ENCODE data around the gene ROR1.

Gene ROR1

DNA sequence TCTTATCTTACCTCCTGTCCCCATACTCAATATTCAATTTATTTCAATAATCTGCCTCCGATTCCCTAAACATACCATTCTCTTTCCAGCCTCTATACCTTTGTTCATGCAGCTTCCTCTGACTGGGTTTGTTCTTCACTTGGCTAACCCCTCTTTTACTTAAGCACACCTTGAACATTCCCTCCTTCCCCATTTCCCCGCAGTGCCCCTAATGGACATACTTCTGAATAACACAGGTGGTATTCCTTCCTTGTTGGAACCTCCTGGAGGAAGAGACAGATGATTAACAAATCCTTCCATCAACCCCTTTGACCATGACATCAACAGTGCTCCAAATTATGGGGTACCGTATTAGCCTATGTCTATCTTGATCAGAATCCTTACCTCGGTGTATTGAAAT, 239.6 kb downstream of the ROR1 start:
- DNase-seq (ENCODE audit: low read depth in 2 of 2), result no peak

DNA sequence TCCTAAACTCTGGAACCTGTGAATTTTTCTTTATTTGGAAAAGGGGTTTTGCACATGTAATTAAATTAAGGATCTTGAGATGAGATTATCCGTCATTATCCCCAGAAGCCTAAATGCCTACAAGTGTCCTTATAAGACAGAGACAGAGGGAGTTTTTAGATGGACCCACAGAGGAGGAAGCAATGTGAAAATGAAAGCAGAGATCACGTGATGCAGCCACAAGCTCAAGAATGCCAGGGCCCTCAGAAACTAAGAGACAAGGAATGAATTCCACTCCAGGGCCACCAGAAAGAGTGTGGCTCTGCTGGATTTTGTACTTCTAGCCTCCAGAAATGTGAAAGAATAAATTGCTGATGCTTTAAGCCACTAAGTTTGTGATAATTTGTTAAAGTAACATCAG, 246.0 kb downstream of the ROR1 start:
- DNase-seq (ENCODE audit: low read depth in 2 of 2), result peak in 1 of 2 experiments; percentile 47

- DNase-seq (ENCODE audit: low read depth in 2 of 2), result no peak
Measured at GRCh38 chr1:64021066-64021465, 247.2 kb downstream of the ROR1 start.

GRCh38 chr1:64025051-64025450, 251.2 kb downstream of the ROR1 start:
- no peak for DNase-seq (ENCODE audit: low read depth in 2 of 2)

DNA sequence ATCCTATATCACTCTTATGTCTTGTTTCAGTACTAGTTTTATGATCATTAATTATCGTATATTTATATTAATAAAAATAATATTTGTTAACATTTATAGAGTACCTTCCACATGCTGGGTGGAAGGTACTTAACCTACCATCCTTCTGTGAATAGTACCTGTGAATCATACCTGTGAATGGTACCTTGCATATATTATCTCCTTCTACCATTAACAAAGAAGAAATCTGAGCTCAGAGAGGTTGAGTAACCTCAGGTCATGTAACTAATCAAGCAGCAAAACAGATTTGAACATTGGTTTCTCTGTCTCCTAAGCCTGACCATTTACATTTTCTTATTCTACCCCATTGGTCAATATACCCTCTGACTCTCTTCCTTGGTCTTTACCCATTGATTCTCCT, 255.2 kb downstream of the ROR1 start:
- DNase-seq (ENCODE audit: low read depth in 2 of 2), result no peak

DNA sequence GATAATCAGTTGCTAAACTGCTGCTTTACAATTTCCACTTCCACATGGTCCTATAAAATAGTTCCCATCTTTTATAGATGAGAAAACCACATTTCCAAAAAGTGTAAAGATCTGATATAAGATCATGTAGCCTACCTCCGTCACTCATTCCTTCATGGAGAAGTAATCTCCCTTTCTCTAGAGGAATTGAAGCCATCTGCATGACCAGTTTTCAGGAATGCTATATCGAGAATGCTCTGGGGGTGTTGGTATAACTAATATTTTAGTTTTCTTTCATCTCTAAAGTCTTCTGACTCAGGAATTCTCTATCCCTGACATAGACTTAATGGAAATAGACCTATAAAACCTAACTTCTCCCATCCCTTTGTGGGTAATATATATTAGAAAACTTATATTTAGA, 256.6 kb downstream of the ROR1 start:
- DNase-seq (ENCODE audit: low read depth in 2 of 2), result no peak

DNA sequence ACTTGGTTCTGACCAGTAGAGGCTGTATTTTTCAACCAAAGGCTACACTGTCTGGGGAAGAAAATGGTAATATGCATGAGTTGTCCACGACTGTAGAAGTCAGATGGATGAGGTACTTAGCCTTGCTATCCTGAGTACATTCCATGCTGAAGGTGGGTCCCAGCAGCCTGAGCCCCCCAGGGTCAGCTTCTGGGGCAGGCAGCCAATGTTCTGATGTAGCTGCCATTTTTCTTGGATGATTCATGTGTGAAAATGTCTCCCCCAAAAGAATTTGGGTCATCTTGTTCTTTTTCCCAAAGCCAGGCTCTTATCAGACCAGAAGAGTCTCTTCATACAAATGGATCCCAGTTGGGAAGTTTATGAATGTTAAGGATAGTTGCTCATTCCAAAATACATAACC, 257.4 kb downstream of the ROR1 start:
- no peak for DNase-seq (ENCODE audit: low read depth in 2 of 2)

GRCh38 chr1:64033667-64034220, 259.9 kb downstream of the ROR1 start:
- no peak for DNase-seq (ENCODE audit: low read depth in 2 of 2)

DNA sequence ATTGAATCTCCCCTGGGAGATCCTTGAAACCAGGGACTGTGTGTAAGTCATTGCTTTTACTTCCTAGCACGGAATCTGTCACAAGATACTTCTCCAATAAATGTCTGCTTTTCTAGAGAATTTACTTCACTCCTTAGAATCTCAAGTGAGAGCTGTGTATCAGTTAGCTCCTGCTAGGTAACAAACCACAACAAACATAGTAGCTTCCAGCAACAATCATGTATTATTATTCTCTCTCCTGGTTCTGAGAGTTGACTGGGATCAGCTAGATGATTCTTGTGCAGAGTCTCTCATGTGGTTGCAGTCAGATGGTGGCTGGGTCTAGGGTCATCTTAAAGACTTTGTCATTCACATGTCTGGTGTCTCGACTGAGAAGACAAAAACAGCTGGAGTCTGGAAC, 262.7 kb downstream of the ROR1 start:
- DNase-seq (ENCODE audit: low read depth in 2 of 2), result no peak

GRCh38 chr1:64038119-64038518, 264.3 kb downstream of the ROR1 start:
- DNase-seq (ENCODE audit: low read depth in 2 of 2), result no peak

GRCh38 chr1:64038965-64039364, 265.1 kb downstream of the ROR1 start:
- DNase-seq (ENCODE audit: low read depth in 2 of 2), result no peak

GRCh38 chr1:64039390-64039926, 265.6 kb downstream of the ROR1 start:
- DNase-seq (ENCODE audit: low read depth in 2 of 2), result peak; percentile 98

DNA sequence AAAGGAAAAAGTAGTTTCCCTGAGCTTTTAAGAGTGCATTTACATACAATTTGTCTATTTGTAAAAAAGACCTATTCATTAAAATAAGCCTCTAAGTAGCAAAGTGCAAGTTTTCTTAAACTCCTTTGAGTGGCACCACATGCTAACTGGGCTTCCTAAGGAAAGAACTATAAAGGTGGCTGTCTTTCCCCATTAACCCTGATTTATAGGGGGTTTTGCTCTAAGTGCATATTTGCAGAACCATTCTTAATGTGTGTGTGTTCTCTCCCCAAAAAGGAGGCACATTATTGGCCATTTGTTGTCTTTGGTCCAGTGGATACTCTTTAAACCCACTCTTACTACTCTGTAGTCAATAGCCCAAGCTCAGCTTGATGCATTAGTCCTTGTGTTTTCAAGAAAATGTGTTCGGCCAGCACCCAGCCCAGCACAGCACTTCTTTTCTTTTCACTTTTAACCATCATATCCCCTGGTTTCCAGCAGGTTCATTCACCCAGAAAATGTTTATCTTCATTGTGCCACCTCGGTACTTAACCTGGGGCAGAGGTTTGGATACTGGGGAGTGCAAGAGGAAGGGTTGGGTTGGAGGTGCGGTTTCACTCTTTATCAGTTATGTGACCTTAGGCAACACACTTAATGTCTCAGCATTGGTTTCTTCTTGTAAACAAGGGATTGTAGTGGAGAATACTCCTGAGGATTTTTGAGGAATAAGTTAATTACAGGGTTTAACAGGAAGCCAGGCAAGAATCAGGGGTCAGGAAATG, 267.7 kb downstream of the ROR1 start:
- no peak for DNase-seq (ENCODE audit: low read depth in 2 of 2)

GRCh38 chr1:64042331-64043100, 268.7 kb downstream of the ROR1 start:
- peak; percentile 93 to 95 for DNase-seq (ENCODE audit: low read depth in 2 of 2)

GRCh38 chr1:64043288-64043687, 269.5 kb downstream of the ROR1 start:
- no peak for DNase-seq (ENCODE audit: low read depth in 2 of 2)

GRCh38 chr1:64043976-64044375, 270.2 kb downstream of the ROR1 start:
- DNase-seq (ENCODE audit: low read depth in 2 of 2), result no peak

DNA sequence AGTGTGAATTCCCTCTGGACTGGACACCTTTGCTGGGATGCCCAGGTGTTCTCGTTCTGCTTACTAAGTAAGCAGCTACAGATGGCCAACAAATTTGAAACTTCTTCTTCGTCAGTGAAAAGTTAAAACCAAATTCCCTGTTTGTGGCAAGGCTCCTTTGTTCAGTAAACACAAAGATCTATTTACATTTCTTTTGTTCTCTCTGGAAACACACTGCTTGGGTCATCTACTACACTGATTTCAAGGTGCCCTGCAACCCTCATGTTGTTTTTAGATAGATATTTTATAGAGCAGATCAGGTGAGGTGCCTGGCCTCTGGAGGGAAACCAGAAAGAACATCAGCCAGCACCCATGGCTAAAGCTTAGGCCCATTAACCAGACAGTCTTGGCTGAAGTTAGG, 272.4 kb downstream of the ROR1 start:
- DNase-seq (ENCODE audit: low read depth in 2 of 2), result no peak

DNA sequence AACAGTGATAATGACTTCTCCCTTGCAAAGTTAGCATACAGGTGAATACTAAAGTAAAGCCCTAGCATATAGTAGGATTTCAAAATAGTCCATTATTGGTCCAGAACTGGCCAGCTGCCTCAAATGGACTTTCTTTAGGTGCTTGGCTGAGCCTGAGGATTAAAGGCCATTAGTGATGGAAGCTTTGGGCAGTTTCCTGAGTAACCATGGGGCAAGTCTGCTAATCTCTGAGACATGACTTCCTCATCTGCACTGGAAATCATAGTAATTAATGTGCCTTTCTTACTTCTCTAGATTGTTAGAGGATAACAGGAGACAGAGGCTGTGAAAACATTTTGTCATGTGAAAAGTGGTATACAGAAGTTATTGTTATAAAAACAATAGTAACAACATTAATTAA, 273.1 kb downstream of the ROR1 start:
- DNase-seq (ENCODE audit: low read depth in 2 of 2), result no peak

DNA sequence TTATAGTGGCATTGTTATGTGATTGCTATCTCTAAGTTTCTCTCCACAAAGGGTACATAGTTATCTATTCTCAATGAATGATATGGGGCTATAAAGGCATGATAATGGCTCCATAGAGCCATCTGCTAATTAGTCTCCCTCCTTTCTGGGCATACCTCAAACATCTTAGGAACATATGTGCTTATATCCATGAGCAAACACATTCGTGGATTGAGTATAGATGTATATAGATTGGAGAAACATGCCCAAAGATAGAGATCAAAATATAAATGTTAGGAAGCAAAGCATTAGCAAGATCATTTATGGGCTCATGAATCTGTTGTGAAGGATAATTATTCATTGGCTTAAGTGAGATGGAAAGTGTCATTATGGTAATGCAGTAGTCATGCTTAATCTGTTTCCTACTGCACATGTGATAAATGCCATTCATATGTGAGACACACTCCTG, 273.8 kb downstream of the ROR1 start:
- DNase-seq (ENCODE audit: low read depth in 2 of 2), result no peak

- no peak for DNase-seq (ENCODE audit: low read depth in 2 of 2)
Measured at GRCh38 chr1:64049900-64050540, 276.2 kb downstream of the ROR1 start.

- no peak for DNase-seq (ENCODE audit: low read depth in 2 of 2)
Measured at GRCh38 chr1:64050601-64051000, 276.8 kb downstream of the ROR1 start.

GRCh38 chr1:64051796-64052195, 278.0 kb downstream of the ROR1 start:
- DNase-seq (ENCODE audit: low read depth in 2 of 2), result no peak
